ENCODE measurements around the gene CCDC6. TPM values are rescaled to one million over a fixed set of nuclear protein-coding genes. Genes with fewer than 3 reads are reported as not detected.

Gene CCDC6
- total RNA-seq, 1 experiment from 2014 or later: 54.9 TPM

DNA sequence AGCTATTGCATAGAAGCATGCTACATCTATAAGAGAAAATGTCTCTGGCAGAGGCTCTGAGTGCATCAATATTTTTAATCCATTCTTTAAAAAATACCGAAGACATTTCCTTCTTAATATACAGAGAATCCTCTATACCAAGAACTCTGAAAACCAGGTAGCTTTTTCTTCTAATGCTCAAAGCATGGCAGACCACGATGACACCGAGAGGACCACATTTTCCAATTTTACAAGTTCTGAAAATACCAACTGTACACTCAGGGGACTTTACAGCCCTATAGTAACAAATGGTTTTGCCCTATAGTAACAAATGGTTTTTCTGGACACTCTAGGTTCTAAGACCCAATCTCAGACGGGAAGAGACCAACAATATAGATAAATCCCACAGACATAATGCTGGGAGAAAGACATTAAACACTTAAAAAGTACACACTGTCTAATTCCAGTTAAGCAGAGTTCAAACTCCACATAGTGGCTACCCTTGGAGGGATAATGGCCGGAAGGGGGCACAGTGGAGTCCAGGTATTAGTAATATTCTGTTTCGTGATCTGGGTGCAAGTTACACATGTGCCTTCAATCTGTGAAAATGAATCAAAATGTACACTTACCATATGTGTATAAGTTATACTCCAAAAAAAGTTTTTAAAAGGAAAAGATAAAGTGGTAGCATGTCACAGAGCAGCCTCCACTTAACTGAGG lies 26.2 kb downstream of the CCDC6 start:
- Histone ChIP-seq H3K4me1 (ENCODE audit: control insufficient read depth in 1 of 2, insufficient read depth in 2 of 2, low read length in 2 of 2) (no peaks in the 10 kb centered on the region), H3K9me2 (ENCODE audit: insufficient read depth) (no peaks in the 10 kb centered on the region), H4K20me1 (ENCODE audit: insufficient read depth) (no peaks in the 10 kb centered on the region; the same call in 1 of the 2 replicates), H3K36me3 (ENCODE audit: control insufficient read depth in 1 of 2, insufficient read depth in 2 of 2, low read length in 2 of 2) (no peaks in the 10 kb centered on the region), H3K9ac (ENCODE audit: low read length) (no peak overlapping the region), H3K27ac (ENCODE audit: low read depth, low read length) (no peak overlapping the region), H3K27me3 (ENCODE audit: insufficient read depth, low read length) (no peaks in the 10 kb centered on the region), H3K4me2 (ENCODE audit: low read length) (no peak overlapping the region), H2AFZ (ENCODE audit: low read depth, low read length, poor library complexity, severe bottlenecking) (no peak overlapping the region), H3K79me2 (ENCODE audit: insufficient read depth, low read length) (peaks cover 85% of the 10 kb centered on the region), H3K4me3 (replicated peaks in 1 of 2; ENCODE audit: low read depth in 1 of 2, low read length in 2 of 2) (no peak overlapping the region), H3K9me3 (ENCODE audit: control insufficient read depth in 1 of 2, insufficient read depth in 1 of 2, low read depth in 1 of 2, low read length in 2 of 2) (no peaks in the 10 kb centered on the region)
- no peak for DNase-seq (ENCODE audit: low read depth, low spot score)
- intact Hi-C loops (cut with micrococcal nuclease): no loop called here
- TF ChIP-seq, protein P1, sequence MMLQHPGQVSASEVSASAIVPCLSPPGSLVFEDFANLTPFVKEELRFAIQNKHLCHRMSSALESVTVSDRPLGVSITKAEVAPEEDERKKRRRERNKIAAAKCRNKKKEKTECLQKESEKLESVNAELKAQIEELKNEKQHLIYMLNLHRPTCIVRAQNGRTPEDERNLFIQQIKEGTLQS (IDR thresholded peaks at IDR 0.05): no peak
- TF ChIP-seq SIN3A (IDR thresholded peaks at IDR 0.05; ENCODE audit: low read depth) (no peak), POLR2A (IDR thresholded peaks at IDR 0.05; ENCODE audit: borderline replicate concordance, extremely low read depth, insufficient read depth, insufficient read length) (no peak), YY1 (IDR thresholded peaks at IDR 0.05; ENCODE audit: extremely low read depth, insufficient replicate concordance, low read depth, low read length) (no peak)
- POLR2A ChIA-PET: no interaction called here
- CTCF ChIA-PET: no interaction called here
- no peak for ATAC-seq
- BruUV-seq (replicated peaks): no TSS peak
- RAD21 ChIA-PET (ENCODE audit: low non-redundant PET in 1 of 2, low total read pairs in 2 of 2, uncharacterized antibody in 2 of 2, unreplicated experiment in 2 of 2): no interaction called here

GRCh38 chr10:59879363-59879913 lies 26.9 kb downstream of the CCDC6 start:
- Histone ChIP-seq H3K9ac (ENCODE audit: low read length) (no peak overlapping the region), H3K27ac (ENCODE audit: low read depth, low read length) (no peak overlapping the region), H3K4me2 (ENCODE audit: low read length) (no peak overlapping the region), H3K4me3 (replicated peaks in 1 of 2; ENCODE audit: low read depth in 1 of 2, low read length in 2 of 2) (no peak overlapping the region), H2AFZ (ENCODE audit: low read depth, low read length, poor library complexity, severe bottlenecking) (no peak overlapping the region), H3K9me2 (ENCODE audit: insufficient read depth) (no peaks in the 10 kb centered on the region), H4K20me1 (ENCODE audit: insufficient read depth) (no peaks in the 10 kb centered on the region; the same call in 1 of the 2 replicates), H3K9me3 (ENCODE audit: control insufficient read depth in 1 of 2, insufficient read depth in 1 of 2, low read depth in 1 of 2, low read length in 2 of 2) (no peaks in the 10 kb centered on the region), H3K4me1 (ENCODE audit: control insufficient read depth in 1 of 2, insufficient read depth in 2 of 2, low read length in 2 of 2) (no peaks in the 10 kb centered on the region), H3K36me3 (ENCODE audit: control insufficient read depth in 1 of 2, insufficient read depth in 2 of 2, low read length in 2 of 2) (no peaks in the 10 kb centered on the region), H3K27me3 (ENCODE audit: insufficient read depth, low read length) (no peaks in the 10 kb centered on the region), H3K79me2 (ENCODE audit: insufficient read depth, low read length) (peaks cover 87% of the 10 kb centered on the region)
- POLR2A ChIA-PET: no interaction called here
- CTCF ChIA-PET: no interaction called here
- BruUV-seq (replicated peaks): no TSS peak
- no peak for ATAC-seq
- RAD21 ChIA-PET (ENCODE audit: low non-redundant PET in 1 of 2, low total read pairs in 2 of 2, uncharacterized antibody in 2 of 2, unreplicated experiment in 2 of 2): no interaction called here
- intact Hi-C loops (cut with micrococcal nuclease): no loop called here
- TF ChIP-seq CEBPB (IDR thresholded peaks at IDR 0.05; ENCODE audit: low read depth) (no peak), ELF1 (IDR thresholded peaks at IDR 0.05; ENCODE audit: borderline replicate concordance, low read depth) (no peak), SP1 (IDR thresholded peaks at IDR 0.05; ENCODE audit: low read depth) (no peak), EZH2 (IDR thresholded peaks at IDR 0.05) (no peak), ZFX (IDR thresholded peaks at IDR 0.05) (no peak), RAD21 (IDR thresholded peaks at IDR 0.05; ENCODE audit: low read depth) (no peak), JUND (IDR thresholded peaks at IDR 0.05) (no peak), YY1 (IDR thresholded peaks at IDR 0.05; ENCODE audit: extremely low read depth, insufficient replicate concordance, low read depth, low read length) (no peak), FOSL1 (IDR thresholded peaks at IDR 0.05; ENCODE audit: low read depth) (no peak), SIN3A (IDR thresholded peaks at IDR 0.05; ENCODE audit: low read depth) (no peak)
- TF ChIP-seq, protein P1 (IDR thresholded peaks at IDR 0.05): no peak
- DNase-seq (ENCODE audit: low read depth, low spot score): no peak
